Keratinocyte (primary cell): ENCODE data around the gene PAK2. TPM values are rescaled to one million over a fixed set of nuclear protein-coding genes. Genes with fewer than 3 reads are reported as not detected.

ENCODE experiments used
- DNase-seq: peaks from one replicate; pipeline ENCODE4 v3.0.0-alpha.2; 2011; ENCODE audit warnings: low read depth, missing footprints, low spot score
- FAIRE-seq: peaks from 2 replicates; lab custom pipeline; 2011; peaks lifted over from hg19 to GRCh38; lab: Jason Lieb, UNC
- H2AFZ ChIP-seq: 2 replicates; pipeline ENCODE4 v1.6.0; 2012; ENCODE audit warnings: low read length, control low read depth, inconsistent platforms; ENCODE audit not compliant: control insufficient read depth
- H3K27ac ChIP-seq: 2 replicates; pipeline ENCODE4 v1.5.1; 2011; ENCODE audit warnings: low read length; ENCODE audit not compliant: control insufficient read depth, insufficient read depth
- H3K27me3 ChIP-seq: 3 replicates; pipeline ENCODE4 v1.6.0; 2011; ENCODE audit warnings: low read length; ENCODE audit not compliant: control insufficient read depth, insufficient read depth; ENCODE audit errors: extremely low read depth
- H3K36me3 ChIP-seq, 2 experiments: 2 replicates in 1 of 2; 3 replicates in 1 of 2; pipeline ENCODE4 v1.5.1; 2011; ENCODE audit warnings: low read length in 2 of 2, mild to moderate bottlenecking in 1 of 2; ENCODE audit not compliant: control insufficient read depth in 2 of 2, insufficient read depth in 2 of 2; ENCODE audit errors: extremely low read depth in 1 of 2
- H3K4me1 ChIP-seq: 3 replicates; pipeline ENCODE4 v1.5.1; 2011; ENCODE audit warnings: low read length; ENCODE audit not compliant: control insufficient read depth, insufficient read depth; ENCODE audit errors: extremely low read depth
- H3K4me2 ChIP-seq: 3 replicates; pipeline ENCODE4 v1.6.0; 2011; ENCODE audit warnings: low read depth, low read length; ENCODE audit not compliant: control insufficient read depth, insufficient read depth; ENCODE audit errors: extremely low read depth
- H3K4me3 ChIP-seq, 3 experiments: fragments of 200-600 bp in 1 of 3; sonication (generic) in 1 of 3; 2 replicates in 2 of 3; 3 replicates in 1 of 3; pipeline ENCODE4 v1.5.1; 2011 to 2016; ENCODE audit warnings: low read length in 3 of 3, mild to moderate bottlenecking in 3 of 3, control low read depth in 2 of 3, inconsistent platforms in 1 of 3, low read depth in 1 of 3, mixed read lengths in 1 of 3, mixed run types in 1 of 3, moderate library complexity in 1 of 3; ENCODE audit not compliant: control insufficient read depth in 2 of 3, insufficient read depth in 2 of 3; ENCODE audit errors: extremely low read depth in 1 of 3
- H3K79me2 ChIP-seq: 2 replicates; pipeline ENCODE4 v1.6.0; 2012; ENCODE audit warnings: low read length; ENCODE audit not compliant: control insufficient read depth, insufficient read depth
- H3K9ac ChIP-seq: 3 replicates; pipeline ENCODE4 v1.6.0; 2011; ENCODE audit warnings: low read length; ENCODE audit not compliant: control insufficient read depth, insufficient read depth; ENCODE audit errors: extremely low read depth
- H3K9me1 ChIP-seq: 3 replicates; pipeline ENCODE4 v1.6.0; 2011; ENCODE audit warnings: low read length; ENCODE audit not compliant: control insufficient read depth, insufficient read depth; ENCODE audit errors: extremely low read depth
- H3K9me3 ChIP-seq: 2 replicates; pipeline ENCODE4 v1.5.1; 2012; ENCODE audit warnings: low read depth, low read length; ENCODE audit not compliant: control insufficient read depth
- H4K20me1 ChIP-seq: 3 replicates; pipeline ENCODE4 v1.6.0; 2011; ENCODE audit warnings: low read length; ENCODE audit not compliant: control insufficient read depth, insufficient read depth; ENCODE audit errors: extremely low read depth
- CTCF ChIP-seq, 3 experiments: IDR thresholded peaks in 1 of 3; conservative IDR thresholded peaks in 1 of 3; optimal IDR thresholded peaks in 1 of 3; 2 replicates in 2 of 3; 3 replicates in 1 of 3; pipeline versions ENCODE3 to v1.5.1; 2011; ENCODE audit warnings: low read length in 3 of 3, mild to moderate bottlenecking in 3 of 3, moderate library complexity in 2 of 3, control low read depth in 1 of 3, inconsistent platforms in 1 of 3; ENCODE audit not compliant: insufficient read depth in 2 of 3; ENCODE audit errors: extremely low read depth in 1 of 3
- EZH2 ChIP-seq: IDR thresholded peaks from one replicate; pipeline ENCODE4 v1.6.1; 2012; ENCODE audit warnings: inconsistent platforms, mild to moderate bottlenecking, low read length, moderate library complexity
- dilution Hi-C: fragments of 300-500 bp; cut with MboI; formaldehyde crosslinking; loops from one replicate; pipeline ENCODE4 v1.7.0; 2020; ENCODE audit warnings: low sequenced_read_pairs; ENCODE audit not compliant: extremely low pct_ligation_motif_present
- polyA plus RNA-seq, 5 experiments: library from polyadenylated mRNA; depleted of rRNA in 3 of 5; stranded (reverse) in 3 of 5; stranded (forward) in 1 of 5; unstranded in 1 of 5; fragments of >200 nt; gene quantifications; 1 replicate in 1 of 5; 2 replicates in 3 of 5; 3 replicates in 1 of 5; pipeline versions ENCODE4 v1.2.1 to v1.2.3, GENCODE V29; 2011 to 2012; ENCODE audit warnings: missing spikeins in 2 of 5, low read depth in 1 of 5, low replicate concordance in 1 of 5

PAK2 gene
- polyA plus RNA-seq, 1 donor (not counting 4 experiments of a cell fraction or from before 2014, with no cell fraction given) = 52.3 TPM

GRCh38 chr3:196771067-196771466 is 31.4 kb downstream of the PAK2 start:
- no peak overlapping the region for H2AFZ ChIP-seq
- no peak overlapping the region for H3K9ac ChIP-seq
- no peak overlapping the region for H3K4me2 ChIP-seq
- H3K27ac ChIP-seq = no peak overlapping the region
- dilution Hi-C loops = no loop called here
- H3K27me3 ChIP-seq = no peaks in the 10 kb centered on the region
- FAIRE-seq (no peak), DNase-seq (no peak)
- H3K4me1 ChIP-seq = peaks cover 24% of the 10 kb centered on the region
- no peaks in the 10 kb centered on the region for H4K20me1 ChIP-seq
- H3K36me3 ChIP-seq = peaks cover 0 to 7% of the 10 kb centered on the region in 2 experiments
- H3K9me3 ChIP-seq = no peaks in the 10 kb centered on the region
- H3K9me1 ChIP-seq = no peaks in the 10 kb centered on the region
- H3K79me2 ChIP-seq = peaks cover 83% of the 10 kb centered on the region
- H3K4me3 ChIP-seq = no peak overlapping the region
- TF ChIP-seq CTCF (optimal IDR thresholded peaks at IDR 0.05 in 1 of 3, IDR thresholded peaks at IDR 0.05 in 1 of 3, conservative IDR thresholded peaks at IDR 0.05 in 1 of 3; ENCODE audit: extremely low read depth in 1 of 3, insufficient read depth in 2 of 3, low read length in 3 of 3) = no peak
- TF ChIP-seq EZH2 = no peak

GRCh38 chr3:196772102-196772501 is 32.4 kb downstream of the PAK2 start:
- Histone ChIP-seq H3K36me3 (peaks cover 0 to 7% of the 10 kb centered on the region in 2 experiments), H3K9me3 (no peaks in the 10 kb centered on the region), H3K79me2 (peaks cover 81% of the 10 kb centered on the region), H2AFZ (no peak overlapping the region), H3K9ac (no peak overlapping the region), H3K4me1 (peaks cover 24% of the 10 kb centered on the region), H3K9me1 (no peaks in the 10 kb centered on the region), H3K27me3 (no peaks in the 10 kb centered on the region), H4K20me1 (no peaks in the 10 kb centered on the region), H3K4me3 (no peak overlapping the region), H3K4me2 (no peak overlapping the region), H3K27ac (no peak overlapping the region)
- FAIRE-seq (no peak), DNase-seq (no peak)
- TF ChIP-seq CTCF (optimal IDR thresholded peaks at IDR 0.05 in 1 of 3, IDR thresholded peaks at IDR 0.05 in 1 of 3, conservative IDR thresholded peaks at IDR 0.05 in 1 of 3; ENCODE audit: extremely low read depth in 1 of 3, insufficient read depth in 2 of 3, low read length in 3 of 3) (no peak), EZH2 (no peak)
- dilution Hi-C loops = no loop called here
